ENCODE measurements around the gene SELENOV.
A peak's percentile ranks its signal among the peaks of the same experiment; 100 is the strongest.

The SELENOV gene

DNA sequence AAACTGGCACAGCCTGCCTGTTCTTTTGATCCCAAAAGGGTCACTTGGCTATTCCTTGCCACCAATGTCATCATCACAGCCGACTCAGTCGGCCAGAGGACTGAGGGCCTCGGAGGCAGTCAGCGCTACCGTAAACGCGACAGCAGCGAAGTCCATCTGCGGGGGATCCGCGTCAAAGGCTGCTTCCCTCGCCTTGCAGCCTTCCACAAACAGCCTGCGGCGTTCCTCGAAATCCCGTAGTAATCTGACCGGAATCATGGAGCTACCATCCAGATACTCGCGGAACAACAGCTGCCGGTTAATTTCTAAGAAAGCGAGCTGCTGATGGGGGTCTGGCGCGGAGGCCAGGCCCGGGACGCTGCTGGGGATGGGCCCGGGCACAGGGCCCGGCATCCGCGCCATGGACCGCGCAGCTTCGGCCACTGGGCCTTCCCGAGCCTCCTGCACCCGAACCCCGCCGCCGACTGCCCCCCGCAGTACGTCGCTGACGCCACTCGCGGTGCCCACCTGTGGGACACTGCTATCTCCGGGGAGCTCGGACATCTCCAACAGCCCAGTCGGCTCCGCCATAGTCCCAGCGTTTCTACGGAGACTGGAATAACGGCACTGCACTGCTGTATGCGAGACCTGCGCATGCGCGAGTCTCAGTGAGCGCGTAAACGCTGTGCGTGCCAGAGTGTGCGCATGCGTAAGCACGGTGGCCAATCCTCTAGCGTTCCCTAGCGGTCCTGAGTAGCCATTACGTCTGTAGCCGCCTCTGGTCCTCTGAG, 17.5 kb downstream of the SELENOV start, which contains the start of gene EID2B (continued):
- TF ChIP-seq, protein P1, sequence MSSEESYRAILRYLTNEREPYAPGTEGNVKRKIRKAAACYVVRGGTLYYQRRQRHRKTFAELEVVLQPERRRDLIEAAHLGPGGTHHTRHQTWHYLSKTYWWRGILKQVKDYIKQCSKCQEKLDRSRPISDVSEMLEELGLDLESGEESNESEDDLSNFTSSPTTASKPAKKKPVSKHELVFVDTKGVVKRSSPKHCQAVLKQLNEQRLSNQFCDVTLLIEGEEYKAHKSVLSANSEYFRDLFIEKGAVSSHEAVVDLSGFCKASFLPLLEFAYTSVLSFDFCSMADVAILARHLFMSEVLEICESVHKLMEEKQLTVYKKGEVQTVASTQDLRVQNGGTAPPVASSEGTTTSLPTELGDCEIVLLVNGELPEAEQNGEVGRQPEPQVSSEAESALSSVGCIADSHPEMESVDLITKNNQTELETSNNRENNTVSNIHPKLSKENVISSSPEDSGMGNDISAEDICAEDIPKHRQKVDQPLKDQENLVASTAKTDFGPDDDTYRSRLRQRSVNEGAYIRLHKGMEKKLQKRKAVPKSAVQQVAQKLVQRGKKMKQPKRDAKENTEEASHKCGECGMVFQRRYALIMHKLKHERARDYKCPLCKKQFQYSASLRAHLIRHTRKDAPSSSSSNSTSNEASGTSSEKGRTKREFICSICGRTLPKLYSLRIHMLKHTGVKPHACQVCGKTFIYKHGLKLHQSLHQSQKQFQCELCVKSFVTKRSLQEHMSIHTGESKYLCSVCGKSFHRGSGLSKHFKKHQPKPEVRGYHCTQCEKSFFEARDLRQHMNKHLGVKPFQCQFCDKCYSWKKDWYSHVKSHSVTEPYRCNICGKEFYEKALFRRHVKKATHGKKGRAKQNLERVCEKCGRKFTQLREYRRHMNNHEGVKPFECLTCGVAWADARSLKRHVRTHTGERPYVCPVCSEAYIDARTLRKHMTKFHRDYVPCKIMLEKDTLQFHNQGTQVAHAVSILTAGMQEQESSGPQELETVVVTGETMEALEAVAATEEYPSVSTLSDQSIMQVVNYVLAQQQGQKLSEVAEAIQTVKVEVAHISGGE (tag by site-specific recombination; conservative IDR thresholded peaks at IDR 0.05; ENCODE audit: low read depth), result 0 out of 2 replicates have a peak, but pooled peaks have one; percentile 44
- TF ChIP-seq ZNF530 (tag by site-specific recombination; IDR thresholded peaks at IDR 0.05; ENCODE audit: low read depth) (no peak), ZNF792 (tag by site-specific recombination; IDR thresholded peaks at IDR 0.05) (peak; percentile 62; the same call in 1 of the 2 replicates), ZNF366 (tag by site-specific recombination; conservative IDR thresholded peaks at IDR 0.05) (0 out of 2 replicates have a peak, but pooled peaks have one; percentile 14), ZNF623 (tag by site-specific recombination; IDR thresholded peaks at IDR 0.05) (no peak), ZNF585B (tag by site-specific recombination; IDR thresholded peaks at IDR 0.05) (no peak), KLF7 (tag by site-specific recombination; IDR thresholded peaks at IDR 0.05; ENCODE audit: borderline replicate concordance) (peak; percentile 33; the same call in 1 of the 2 replicates), ZNF221 (tag by site-specific recombination; IDR thresholded peaks at IDR 0.05; ENCODE audit: borderline replicate concordance) (no peak), ZNF654 (tag by site-specific recombination; IDR thresholded peaks at IDR 0.05; ENCODE audit: low read depth) (peak; percentile 100), PRDM4 (tag by site-specific recombination; IDR thresholded peaks at IDR 0.05) (0 out of 2 replicates have a peak, but pooled peaks have one; percentile 8), ZNF335 (tag by site-specific recombination; conservative IDR thresholded peaks at IDR 0.05) (peak; percentile 98), ZNF2 (tag by site-specific recombination; IDR thresholded peaks at IDR 0.05) (peak; percentile 83), KLF1 (tag by site-specific recombination; IDR thresholded peaks at IDR 0.05) (no peak), TCF7L2 (IDR thresholded peaks at IDR 0.05; ENCODE audit: borderline replicate concordance, low read depth, low read length) (no peak), BCL11B (tag by site-specific recombination; IDR thresholded peaks at IDR 0.05; ENCODE audit: low read depth) (peak; percentile 51; the same call in 1 of the 2 replicates), SP3 (tag by site-specific recombination; IDR thresholded peaks at IDR 0.05) (peak; percentile 45; the same call in 1 of the 2 replicates), ZNF354C (tag by site-specific recombination; IDR thresholded peaks at IDR 0.05; ENCODE audit: borderline replicate concordance, low read depth) (no peak), ZNF248 (tag by site-specific recombination; IDR thresholded peaks at IDR 0.05) (no peak), ZNF138 (tag by site-specific recombination; IDR thresholded peaks at IDR 0.05; ENCODE audit: borderline replicate concordance) (no peak), SETDB1 (IDR thresholded peaks at IDR 0.05; ENCODE audit: insufficient read length, low read length) (no peak), REST (tag by site-specific recombination; IDR thresholded peaks at IDR 0.05) (peak; percentile 61), ZNF558 (tag by site-specific recombination; IDR thresholded peaks at IDR 0.05) (no peak), ZNF561 (tag by site-specific recombination; IDR thresholded peaks at IDR 0.05; ENCODE audit: borderline replicate concordance) (peak; percentile 95), ZEB2 (tag by site-specific recombination; IDR thresholded peaks at IDR 0.05) (peak; percentile 71), ZBTB7A (tag by site-specific recombination; IDR thresholded peaks at IDR 0.05; ENCODE audit: low read depth) (no peak; the same call in 1 of the 2 replicates)
- TF ChIP-seq, protein P2, sequence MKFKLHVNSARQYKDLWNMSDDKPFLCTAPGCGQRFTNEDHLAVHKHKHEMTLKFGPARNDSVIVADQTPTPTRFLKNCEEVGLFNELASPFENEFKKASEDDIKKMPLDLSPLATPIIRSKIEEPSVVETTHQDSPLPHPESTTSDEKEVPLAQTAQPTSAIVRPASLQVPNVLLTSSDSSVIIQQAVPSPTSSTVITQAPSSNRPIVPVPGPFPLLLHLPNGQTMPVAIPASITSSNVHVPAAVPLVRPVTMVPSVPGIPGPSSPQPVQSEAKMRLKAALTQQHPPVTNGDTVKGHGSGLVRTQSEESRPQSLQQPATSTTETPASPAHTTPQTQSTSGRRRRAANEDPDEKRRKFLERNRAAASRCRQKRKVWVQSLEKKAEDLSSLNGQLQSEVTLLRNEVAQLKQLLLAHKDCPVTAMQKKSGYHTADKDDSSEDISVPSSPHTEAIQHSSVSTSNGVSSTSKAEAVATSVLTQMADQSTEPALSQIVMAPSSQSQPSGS (tag by site-specific recombination; IDR thresholded peaks at IDR 0.05; ENCODE audit: low read depth), result no peak
- TF ChIP-seq, protein P3, sequence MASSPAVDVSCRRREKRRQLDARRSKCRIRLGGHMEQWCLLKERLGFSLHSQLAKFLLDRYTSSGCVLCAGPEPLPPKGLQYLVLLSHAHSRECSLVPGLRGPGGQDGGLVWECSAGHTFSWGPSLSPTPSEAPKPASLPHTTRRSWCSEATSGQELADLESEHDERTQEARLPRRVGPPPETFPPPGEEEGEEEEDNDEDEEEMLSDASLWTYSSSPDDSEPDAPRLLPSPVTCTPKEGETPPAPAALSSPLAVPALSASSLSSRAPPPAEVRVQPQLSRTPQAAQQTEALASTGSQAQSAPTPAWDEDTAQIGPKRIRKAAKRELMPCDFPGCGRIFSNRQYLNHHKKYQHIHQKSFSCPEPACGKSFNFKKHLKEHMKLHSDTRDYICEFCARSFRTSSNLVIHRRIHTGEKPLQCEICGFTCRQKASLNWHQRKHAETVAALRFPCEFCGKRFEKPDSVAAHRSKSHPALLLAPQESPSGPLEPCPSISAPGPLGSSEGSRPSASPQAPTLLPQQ (tag by site-specific recombination; IDR thresholded peaks at IDR 0.05), result peak; percentile 95
